ENCODE measurements around the gene TSPY10.
"Not testable (repeated sequence)": the region's sequence is repeated elsewhere in the genome, so short reads cannot be mapped to it uniquely, and the experiment has no call there.

TSPY10 gene

DNA sequence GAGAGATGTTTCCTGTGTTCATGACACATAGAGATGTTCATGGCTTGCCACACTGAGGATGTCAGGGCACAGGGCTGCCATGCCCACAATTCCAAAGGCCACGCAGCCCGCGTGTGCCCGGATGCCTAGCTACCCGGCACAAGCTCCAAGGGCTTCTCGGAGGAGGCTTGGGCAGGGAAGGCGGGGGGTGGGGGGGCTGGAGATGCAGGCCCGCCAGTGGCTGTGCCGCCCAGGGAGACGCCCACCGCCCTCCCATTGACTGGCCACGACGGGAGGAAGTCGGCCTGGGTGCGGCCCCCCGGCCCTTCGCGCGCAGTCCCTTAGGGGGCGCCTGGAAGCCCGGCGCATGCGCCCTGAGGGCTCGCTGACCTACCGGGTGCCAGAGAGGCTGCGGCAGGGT, at the start of gene TSPY10:
TSS of gene TSPY10 (plus strand) at position 301 of the 400 bp plus-strand sequence. CDS start at position 347, 46 bp downstream.
- not testable (repeated sequence) for H3K9me3 ChIP-seq (ENCODE audit: low read length); H3K27me3 ChIP-seq (ENCODE audit: control insufficient read depth in 1 of 2, insufficient read depth in 2 of 2, low read length in 2 of 2); H3K4me3 ChIP-seq (ENCODE audit: low read depth in 1 of 2, low read length in 2 of 2); H3K36me3 ChIP-seq (ENCODE audit: insufficient read depth, low read length); H3K27ac ChIP-seq (ENCODE audit: low read depth, low read length); H3K4me1 ChIP-seq (ENCODE audit: insufficient read depth, low read length); H3K9ac ChIP-seq (ENCODE audit: low read length)

- not testable (repeated sequence) for H3K9ac ChIP-seq (ENCODE audit: low read length); H3K4me3 ChIP-seq (ENCODE audit: low read depth in 1 of 2, low read length in 2 of 2); H3K27ac ChIP-seq (ENCODE audit: low read depth, low read length); H3K27me3 ChIP-seq (ENCODE audit: control insufficient read depth in 1 of 2, insufficient read depth in 2 of 2, low read length in 2 of 2); H3K9me3 ChIP-seq (ENCODE audit: low read length); H3K36me3 ChIP-seq (ENCODE audit: insufficient read depth, low read length); H3K4me1 ChIP-seq (ENCODE audit: insufficient read depth, low read length)
Observed at GRCh38 chrY:9486967-9487366, 40.7 kb upstream of the TSPY10 start, which contains the start of gene TSPY9. TSS of gene TSPY9 (plus strand) at chrY:9487267. CDS start at chrY:9487313, 46 bp downstream.

DNA sequence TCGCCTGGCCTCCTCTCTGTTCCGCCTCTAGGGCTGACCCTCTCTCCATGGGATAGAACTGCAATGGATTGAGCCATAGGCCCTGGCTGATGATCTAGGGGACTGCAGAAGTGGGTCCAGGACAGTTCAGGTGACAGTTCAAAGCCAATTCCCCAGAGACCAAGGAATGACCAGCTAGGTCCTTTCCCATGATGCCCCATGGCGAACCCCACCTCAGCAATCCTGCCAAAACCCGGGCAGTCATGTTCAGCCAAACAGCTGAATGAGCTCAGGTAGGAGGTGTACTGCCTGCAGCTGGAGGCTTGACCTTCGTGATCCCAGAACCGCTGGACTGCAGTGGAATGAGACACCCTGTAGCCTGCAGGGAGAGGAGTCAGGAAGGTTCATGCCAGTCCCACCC, 23.3 kb upstream of the TSPY10 start:
- not testable (repeated sequence) for H3K4me3 ChIP-seq (ENCODE audit: low read depth in 1 of 2, low read length in 2 of 2); H3K36me3 ChIP-seq (ENCODE audit: insufficient read depth, low read length); H3K27ac ChIP-seq (ENCODE audit: low read depth, low read length); H3K4me1 ChIP-seq (ENCODE audit: insufficient read depth, low read length); H3K9ac ChIP-seq (ENCODE audit: low read length); H3K27me3 ChIP-seq (ENCODE audit: control insufficient read depth in 1 of 2, insufficient read depth in 2 of 2, low read length in 2 of 2); H3K9me3 ChIP-seq (ENCODE audit: low read length)

GRCh38 chrY:9516287-9516686, 11.4 kb upstream of the TSPY10 start:
- not testable (repeated sequence) for H3K27ac ChIP-seq (ENCODE audit: low read depth, low read length); H3K36me3 ChIP-seq (ENCODE audit: insufficient read depth, low read length); H3K4me1 ChIP-seq (ENCODE audit: insufficient read depth, low read length); H3K27me3 ChIP-seq (ENCODE audit: control insufficient read depth in 1 of 2, insufficient read depth in 2 of 2, low read length in 2 of 2); H3K4me3 ChIP-seq (ENCODE audit: low read depth in 1 of 2, low read length in 2 of 2); H3K9ac ChIP-seq (ENCODE audit: low read length); H3K9me3 ChIP-seq (ENCODE audit: low read length)
